Renal cortical epithelial cell (primary cell): ENCODE data around the gene LDLRAP1. TPM values are rescaled to one million over a fixed set of nuclear protein-coding genes. Genes with fewer than 3 reads are reported as not detected.
"Not testable (repeated sequence)": the region's sequence is repeated elsewhere in the genome, so short reads cannot be mapped to it uniquely, and the experiment has no call there.

Source experiments
- DNase-seq: peaks from one replicate; pipeline ENCODE4 v3.0.0-alpha.2; 2011; ENCODE audit warnings: low read depth
- total RNA-seq: library from RNA; depleted of rRNA; stranded (reverse); fragments of >200 nt; gene quantifications from 2 replicates; pipeline ENCODE4 v1.2.3, GENCODE V29; 2014

LDLRAP1 gene, protein sequence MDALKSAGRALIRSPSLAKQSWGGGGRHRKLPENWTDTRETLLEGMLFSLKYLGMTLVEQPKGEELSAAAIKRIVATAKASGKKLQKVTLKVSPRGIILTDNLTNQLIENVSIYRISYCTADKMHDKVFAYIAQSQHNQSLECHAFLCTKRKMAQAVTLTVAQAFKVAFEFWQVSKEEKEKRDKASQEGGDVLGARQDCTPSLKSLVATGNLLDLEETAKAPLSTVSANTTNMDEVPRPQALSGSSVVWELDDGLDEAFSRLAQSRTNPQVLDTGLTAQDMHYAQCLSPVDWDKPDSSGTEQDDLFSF
- 5.4 and 6.9 TPM in 2 replicates for total RNA-seq

DNA sequence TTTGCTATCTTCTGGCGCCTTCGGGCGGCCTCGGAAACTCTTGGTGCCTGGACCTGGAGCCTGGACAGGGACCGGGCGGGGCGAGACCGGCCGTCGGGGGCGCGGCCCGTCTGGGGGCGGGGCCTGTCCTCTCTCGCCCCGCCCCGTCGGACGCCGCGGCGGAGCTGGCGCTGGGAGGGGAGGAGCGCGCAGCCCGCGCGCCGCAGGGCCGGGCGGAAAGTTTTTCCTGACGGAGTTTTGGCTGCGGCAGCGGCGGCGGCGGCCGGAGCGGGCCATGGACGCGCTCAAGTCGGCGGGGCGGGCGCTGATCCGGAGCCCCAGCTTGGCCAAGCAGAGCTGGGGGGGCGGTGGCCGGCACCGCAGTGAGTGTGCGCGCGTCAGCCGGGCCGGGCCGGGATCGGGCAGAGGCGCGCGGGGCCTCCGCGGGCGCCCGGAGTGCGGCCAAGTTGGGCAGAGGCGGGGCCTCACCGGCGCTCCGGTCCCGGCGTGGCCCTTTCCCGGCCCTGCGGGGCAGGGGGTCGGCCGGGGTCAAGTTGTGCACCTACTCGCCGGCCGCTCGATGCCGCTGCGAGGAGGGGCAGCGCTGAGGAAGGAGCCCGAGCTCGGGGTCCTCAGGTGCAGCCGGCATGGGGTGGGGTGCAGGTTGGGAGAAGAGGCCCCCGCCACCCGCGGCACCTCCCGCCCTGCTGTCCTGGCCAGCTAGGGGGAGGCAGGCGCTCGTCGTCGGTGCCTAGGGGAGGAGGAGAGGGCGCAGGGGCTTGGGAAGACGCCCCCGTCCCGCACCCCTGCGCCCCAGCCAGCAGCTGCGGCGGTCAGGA is at the start of gene LDLRAP1:
Gene LDLRAP1, plus strand, starts transcription at position 182 of the 818 bp plus-strand sequence. Its CDS starts 93 bp downstream, at position 275.
- peak; percentile 19 for DNase-seq

DNA sequence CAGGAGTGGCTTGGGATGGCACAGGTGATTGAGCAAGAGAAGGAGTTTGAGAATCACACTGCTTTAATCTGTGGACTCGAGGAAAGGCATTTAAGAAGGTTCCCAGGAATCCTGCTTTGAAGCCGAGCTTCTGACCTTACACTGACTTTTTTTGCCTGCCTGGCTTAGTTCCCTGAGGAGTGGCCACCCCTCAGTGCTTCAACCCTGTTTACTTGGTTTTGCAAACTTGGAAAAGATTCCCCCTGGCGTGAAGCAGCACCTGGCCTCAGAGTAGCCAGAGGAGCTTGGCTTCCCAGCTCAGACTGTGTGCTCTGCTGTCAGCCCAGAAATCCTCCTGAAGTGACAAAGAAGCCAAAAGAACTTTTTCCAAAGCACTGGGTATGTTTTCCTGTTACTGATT is 48.5 kb upstream of the LDLRAP1 start:
- DNase-seq = no peak

DNA sequence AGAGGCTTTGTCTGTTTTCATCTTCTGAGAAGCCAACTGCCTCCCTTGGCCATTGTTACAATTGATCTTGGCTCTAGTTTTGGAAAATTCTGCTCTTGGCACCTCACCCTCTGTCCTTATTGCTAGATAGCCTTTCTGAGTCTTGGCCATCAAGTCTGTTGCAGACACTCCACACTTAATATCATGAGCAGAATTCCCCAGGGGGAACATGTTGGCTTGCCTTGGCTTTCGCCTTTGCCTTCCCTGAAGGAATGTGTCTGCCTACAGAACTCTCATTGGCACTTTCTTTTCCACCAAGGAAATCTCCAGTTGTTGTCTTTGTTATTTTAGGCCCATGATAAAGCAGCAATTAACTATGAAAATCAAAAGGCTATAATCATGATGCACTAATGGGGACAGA is 42.7 kb upstream of the LDLRAP1 start:
- DNase-seq = no peak

DNA sequence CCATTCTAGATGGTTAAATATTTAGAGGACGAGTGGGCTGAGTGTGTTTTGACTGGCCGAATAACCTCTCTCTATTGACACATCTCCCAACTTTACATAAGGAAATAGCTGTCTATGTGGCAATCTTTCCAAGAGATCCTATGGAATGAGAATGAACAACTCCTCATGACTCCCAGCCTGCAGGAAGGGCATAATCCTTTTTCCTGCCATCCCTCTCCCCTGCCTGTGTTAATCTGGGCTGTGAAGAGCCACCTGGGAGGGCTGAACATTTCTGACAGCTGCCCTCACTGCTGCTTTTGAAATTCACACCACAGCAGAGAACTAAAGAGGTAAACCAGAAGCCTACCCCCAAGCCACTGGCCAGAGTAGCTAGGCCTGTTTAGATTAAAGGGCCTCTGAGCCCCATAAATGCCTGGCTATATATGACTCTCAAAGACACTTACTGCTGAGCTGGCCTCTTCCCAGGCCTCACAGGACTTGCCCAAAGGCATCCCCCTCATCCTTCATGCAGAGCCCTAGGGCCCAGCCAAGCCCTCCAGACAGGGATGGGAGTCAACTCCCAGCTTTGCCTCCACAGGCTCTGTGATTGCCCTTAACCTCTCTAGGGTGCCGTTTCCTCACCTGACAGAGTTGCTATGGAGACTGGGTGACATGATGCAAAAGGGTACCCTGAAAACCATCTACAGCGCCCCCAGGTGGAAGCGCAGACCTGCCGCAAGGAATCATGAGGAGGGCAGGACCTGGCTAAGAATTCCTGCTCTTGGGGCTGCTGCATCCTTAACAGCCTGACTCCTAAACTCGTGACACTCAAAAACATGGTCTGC is 42.0 kb upstream of the LDLRAP1 start:
- peak; percentile 65 for DNase-seq

DNA sequence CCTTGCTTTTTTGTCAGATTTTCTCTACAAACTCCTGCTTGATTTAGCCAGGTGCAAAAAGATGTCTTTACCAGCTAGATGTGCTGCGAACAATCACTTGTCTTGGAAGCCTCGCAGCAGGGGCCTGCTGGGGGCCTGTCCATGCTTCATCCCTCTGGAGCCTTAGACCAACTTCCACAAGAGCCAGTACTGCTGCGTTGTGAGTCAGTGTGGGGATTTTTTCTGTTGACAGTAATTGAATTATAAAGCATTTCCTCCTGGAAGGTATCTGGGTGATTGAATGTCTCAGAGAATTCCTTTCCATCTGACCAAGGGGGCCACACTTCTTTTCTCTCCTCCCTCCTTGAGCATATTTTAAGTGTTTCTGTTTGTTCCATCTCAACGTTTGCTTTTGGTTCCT is 40.4 kb upstream of the LDLRAP1 start:
- peak; percentile 60 for DNase-seq

DNA sequence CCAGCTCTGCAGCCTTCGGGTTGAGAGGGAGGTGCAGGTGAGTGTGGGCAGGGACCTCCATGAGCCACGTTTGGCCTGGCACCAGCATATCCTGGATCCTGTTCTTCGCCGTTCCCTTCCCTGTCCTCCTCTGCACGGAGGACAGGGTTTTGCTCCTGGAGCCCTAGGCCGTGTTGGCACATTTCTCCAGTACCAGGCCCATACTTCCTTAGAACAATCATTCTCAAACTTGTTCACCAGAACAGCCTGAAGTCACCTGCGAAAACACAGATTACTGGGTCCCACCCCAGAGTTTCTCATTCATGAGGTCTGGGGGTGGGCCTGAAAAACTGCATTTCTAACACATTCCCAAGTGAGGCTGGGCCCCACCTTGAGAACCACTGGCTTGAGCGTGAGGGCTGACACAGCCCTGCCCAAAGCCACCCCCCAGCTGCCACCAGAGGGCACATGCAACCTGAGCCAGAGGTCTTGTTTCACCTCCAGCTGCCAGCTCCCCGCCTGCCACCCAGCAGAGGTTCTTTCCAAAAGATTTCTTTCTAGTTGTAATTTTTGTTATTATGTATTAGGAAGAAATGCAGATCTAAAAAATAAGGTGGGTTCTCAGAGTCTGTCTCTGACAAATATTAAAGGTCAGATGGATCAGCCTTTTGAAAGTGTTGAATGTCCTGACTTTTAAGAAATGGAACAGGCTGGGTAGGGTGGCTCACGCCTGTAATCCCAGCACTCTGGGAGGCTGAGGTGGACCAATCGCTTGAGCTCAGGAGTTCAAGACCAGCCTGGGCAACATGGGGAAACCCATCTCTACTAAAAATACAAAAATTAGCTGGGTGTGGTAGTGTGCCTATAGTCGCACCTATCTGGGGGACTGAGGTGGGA is 39.6 kb upstream of the LDLRAP1 start:
- DNase-seq = peak; percentile 47

DNA sequence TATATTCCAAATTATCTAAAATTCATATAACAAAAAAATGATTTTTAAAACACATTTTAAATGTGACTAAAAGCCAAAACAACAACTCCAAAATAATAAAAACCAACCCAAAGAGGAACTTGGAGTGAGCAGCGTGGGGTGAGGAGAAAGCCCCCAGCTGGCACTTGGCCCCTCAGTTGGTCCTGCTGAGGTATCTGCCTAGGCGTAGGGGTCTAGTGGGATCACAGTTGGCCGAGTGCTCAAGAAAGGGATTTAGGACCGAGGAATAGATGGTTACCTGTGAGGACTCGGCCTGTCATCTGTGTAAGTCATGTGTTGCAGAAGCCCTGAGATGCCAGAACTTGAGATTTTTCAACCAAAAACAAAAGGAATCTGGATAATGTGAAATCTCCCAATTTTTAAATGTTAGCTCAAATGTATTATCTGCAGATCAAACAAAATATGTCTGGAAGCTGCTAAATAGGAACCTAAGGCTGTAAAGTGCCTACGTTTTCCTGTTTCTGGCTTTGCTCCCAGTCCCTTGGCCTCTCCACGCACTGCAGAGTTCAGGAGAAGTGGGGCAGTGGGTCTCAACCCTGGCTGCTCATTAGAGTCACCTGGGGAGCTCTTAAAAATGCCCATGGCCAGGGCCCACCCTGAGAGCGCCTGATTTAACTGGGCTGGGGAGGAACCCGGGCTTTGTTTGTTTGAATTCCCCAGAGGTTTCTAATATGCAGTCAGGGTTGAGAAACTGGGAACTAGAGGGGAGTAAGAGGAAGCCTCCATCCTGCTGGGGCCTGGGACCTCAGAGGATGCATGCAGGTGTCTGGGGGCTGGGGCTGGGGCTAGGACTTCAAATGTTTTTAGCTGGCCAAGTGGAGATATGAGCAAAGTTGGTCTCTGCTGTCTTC is 38.5 kb upstream of the LDLRAP1 start:
- no peak for DNase-seq

DNA sequence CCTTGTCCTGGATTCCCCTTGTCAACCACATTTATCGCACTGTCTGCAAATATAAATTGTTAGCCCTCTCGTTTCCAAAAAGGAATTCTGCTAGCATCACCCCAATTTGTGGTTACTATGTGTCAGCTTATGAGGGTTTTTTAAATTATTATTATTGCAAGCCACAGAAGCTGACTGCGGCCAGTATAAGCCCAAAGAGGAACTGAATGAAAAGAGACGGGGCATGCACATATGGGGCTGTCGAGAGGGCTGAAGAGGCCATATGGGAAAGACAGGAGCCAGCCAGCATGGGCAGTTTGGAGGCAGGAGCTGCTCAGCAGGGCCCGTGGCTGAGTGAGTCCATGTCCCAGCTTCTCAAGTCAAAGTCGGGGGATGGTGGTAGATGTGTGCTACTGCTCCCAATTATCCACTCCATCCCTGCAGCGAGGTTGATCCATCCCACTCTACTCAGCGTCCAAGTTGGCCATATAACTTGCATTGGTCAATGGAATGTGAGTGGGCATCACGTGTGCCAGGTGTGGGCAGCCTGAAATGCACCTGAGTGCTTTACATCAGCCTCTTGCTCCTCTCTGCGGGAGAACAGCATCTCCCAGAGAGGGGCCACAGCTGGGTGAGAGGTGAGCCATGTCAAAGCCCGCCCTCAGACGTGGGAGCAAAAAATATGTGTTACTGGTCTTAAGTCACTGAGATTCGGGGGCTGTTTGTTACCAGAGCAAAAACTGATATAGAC is 37.6 kb upstream of the LDLRAP1 start:
- DNase-seq = no peak

DNA sequence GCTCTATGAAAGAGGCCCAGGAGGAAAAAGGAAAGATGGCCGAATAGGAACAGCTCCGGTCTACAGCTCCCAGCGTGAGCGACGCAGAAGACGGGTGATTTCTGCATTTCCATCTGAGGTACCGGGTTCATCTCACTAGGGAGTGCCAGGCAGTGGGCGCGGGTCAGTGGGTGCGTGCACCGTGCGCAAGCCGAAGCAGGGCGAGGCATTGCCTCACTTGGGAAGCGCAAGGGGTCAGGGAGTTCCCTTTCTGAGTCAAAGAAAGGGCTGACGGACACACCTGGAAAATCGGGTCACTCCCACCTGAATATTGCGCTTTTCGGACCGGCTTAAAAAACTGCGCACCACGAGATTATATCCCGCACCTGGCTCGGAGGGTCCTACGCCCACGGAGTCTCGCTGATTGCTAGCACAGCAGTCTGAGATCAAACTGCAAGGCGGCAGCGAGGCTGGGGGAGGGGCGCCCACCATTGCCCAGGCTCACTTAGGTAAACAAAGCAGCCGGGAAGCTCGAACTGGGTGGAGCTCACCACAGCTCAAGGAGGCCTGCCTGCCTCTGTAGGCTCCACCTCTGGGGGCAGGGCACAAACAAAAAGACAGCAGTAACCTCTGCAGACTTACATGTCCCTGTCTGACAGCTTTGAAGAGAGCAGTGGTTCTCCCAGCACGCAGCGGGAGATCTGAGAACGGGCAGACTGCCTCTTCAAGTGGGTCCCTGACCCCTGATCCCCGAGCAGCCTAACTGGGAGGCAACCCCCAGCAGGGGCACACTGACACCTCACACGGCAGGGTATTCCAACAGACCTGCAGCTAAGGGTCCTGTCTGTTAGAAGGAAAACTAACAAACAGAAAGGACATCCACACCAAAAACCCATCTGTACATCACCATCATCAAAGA is 36.6 kb upstream of the LDLRAP1 start:
- DNase-seq = not testable (repeated sequence)

DNA sequence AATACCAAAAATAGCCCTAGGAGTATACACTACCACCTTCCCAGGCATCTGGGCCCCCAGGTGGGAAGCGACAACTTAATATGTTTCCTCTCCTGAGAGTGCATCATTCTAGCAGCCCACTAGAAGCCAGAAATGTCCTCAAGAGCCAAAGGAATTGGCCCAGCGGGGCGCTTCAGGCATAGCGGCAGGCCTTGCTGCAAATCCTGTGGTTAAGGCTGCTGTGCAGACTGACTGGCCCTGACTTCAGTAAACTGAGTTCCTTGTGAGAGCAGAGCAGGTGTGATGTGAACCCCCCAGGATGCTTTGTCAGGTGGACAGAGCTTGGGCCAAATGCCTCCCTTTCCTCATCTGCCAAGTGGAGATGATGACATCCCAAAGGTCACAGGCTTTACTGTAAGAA is 29.7 kb upstream of the LDLRAP1 start:
- no peak for DNase-seq

DNA sequence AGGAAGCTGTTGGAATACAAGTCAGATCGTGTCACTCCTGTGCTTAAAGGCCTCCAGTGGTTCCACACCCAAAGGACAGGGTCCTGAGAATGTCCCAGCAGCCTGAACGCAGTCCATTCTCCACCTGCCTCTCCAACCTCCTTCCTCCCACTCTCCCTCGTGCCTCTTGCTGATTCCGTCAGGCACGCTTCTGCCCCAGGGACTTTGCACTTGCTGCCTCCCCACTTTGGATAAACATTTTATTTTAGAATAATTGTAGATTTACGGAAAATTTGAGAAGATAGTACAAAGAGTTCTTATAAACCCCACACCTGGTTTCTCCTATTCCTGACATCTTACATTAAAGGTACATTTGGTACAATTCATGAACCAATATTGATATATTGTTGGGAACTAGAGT is 28.4 kb upstream of the LDLRAP1 start:
- no peak for DNase-seq

DNA sequence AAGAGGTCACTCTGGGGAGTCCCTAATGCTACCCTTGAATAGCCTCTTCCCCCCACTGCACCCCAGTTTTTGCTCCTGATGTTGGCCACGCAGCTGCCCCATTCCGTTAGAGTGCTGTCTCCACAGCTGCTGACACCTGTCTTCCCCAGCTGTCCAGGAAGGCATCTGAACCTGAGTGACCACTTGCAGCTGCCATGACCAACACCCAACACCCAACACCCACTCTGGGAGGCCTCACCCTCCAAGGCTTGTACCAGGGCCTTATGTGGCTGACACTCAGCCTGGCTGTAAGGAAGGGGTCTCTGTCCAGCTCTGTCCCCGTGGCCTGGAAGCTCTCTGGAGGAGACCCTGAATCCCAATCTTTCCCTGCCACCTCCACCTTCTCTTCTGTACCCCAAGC is 26.7 kb upstream of the LDLRAP1 start:
- no peak for DNase-seq

DNA sequence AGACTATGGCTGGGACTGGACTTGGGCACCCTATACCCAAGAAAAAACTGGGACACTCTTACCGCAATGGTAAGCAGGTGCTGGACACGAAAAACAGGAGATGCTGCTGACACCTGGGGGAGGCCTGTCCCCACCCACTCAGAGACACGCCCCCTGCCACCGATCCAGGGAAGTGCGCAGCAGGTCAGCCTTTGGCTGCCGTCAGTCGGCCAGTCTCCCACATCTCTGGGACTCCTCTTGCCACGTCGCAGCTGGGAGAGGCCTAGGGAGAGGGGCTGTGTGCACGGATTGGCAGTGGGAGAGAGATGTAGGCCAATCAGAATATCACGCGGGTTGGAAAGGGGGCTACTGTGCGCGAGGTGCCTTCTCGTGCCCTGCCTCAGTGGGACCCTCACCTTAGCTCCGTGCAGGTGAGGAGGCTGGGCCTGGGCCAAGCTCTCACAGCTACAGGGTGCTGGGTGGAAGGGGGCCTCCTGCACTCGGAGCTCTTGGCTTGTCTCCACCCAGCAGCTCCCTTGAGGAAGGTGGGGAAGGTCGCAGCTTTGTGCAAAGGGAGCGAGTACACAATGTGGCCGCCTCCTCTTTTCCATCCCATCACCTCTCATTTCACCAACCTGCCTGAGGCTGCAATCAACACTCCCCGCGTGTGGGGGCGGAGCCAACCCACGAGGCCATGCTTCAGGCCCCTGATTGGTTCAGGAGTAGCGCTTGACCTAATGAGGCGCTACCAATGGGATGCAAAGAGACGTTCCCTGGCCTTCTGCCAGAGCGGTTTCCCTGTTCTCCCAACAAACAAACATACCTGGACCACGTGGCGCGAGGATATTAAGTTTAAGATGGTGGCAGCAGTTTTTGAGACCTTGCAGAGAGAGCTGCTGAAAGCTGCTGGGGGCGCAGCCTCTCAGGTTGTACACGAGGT is 25.7 kb upstream of the LDLRAP1 start:
- no peak for DNase-seq

DNA sequence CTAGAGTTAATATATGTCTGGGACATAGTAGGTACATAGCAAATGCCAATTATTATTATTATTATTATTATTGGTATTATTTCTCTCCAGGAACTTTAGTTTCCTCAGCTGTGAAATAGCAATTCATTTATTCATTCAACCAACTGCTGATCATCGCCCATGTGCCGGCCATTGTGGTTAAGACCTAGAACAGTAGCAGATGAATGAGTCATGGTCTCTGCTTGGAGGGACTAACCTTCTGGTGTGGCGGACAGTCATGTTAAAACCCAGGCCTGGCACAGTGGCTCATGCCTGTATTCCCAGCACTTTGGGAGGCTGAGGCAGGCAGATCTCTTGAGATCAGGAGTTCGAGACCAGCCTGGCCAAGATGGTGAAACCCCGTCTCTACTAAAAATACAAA is 23.8 kb upstream of the LDLRAP1 start:
- DNase-seq = peak; percentile 90

DNA sequence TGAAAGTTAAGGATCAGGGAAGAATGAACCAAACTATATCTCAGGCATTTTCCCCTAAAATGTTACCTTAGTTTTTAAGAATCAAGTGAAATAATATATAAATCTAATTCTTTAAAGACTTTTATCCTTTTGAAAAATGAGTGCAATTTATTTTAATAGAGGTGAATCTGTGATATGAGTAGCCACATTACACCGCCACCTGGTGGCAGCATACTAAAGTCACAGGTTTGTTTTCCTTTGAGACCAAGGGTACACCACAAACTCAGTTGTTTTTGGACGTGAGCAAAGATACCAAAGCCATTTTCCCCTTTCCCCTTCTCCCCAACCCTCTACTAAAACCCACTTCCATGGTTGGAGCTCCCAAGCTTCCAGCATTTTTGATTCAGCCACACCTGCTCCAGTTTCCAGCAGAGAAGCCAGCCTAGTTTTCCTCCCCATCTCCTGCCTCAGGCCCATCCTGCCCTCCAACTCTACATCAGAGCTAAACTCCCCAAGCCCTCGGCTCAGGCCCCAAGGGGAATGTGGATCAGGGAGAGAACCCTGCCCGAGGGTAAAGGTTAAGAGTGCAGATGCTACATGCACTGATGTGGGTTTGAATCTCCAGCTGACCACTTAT is 22.9 kb upstream of the LDLRAP1 start:
- DNase-seq = peak; percentile 53

DNA sequence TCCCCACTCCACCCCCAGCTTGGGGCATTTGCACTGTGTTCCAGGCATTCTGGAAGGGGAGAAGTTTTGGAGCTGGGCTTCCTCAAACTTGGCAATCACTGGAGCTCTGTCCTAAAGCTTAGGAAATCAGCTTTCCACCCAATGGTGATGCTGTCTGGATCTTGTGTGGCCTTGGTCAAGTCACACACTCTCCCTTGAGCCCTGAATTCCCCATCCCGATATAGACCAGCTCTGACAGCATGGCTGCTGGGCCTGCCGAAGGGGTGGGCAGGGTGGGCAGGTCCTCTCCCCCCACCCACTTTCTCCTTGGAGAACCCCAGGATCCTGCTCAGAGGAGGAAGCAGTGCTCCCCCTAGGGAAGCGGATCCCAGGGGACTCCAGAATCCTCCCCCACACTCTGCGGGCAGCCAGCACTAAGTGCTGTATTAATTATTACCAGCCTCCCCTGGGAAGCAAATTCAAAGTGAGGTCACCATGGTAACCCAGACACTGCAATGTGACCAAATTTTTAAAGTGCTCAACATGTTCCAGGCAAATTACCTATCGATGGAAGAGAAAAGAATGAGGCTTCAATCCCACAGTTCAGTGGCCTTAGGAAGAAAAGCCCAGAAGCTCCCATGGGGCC is 21.3 kb upstream of the LDLRAP1 start:
- DNase-seq = peak; percentile 88

DNA sequence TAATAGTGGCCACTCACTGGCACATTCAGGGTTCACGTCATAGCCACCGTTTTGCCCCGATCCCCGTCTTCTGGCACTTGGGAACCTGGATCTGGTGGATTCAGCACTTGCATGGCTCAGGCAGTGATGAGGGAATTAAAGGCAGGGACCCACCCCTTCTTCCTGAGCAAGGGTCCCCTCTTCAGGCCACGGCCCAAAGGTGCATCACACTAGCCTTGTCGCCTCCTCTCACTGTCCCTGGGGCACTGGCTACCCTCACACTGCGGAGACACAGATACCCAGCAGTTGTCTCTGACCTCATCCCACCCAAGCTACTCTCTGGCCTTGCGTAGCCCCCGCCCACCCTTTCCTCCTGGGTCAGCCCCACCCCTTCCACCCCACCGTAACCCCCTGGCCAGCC is 19.9 kb upstream of the LDLRAP1 start:
- no peak for DNase-seq
